HCT116 (cell line): ENCODE results near the gene ABHD1. TPM values are rescaled to one million over a fixed set of nuclear protein-coding genes. Genes with fewer than 3 reads are reported as not detected.

Experiments used
- ATAC-seq: fragments of 200-7000 bp; cut with Tn5 transposase; 2 replicates; pipeline ENCODE4 v1.9.1; 2020; ENCODE audit warnings: mild to moderate bottlenecking, moderate library complexity
- BruUV-seq: library from RNA; stranded (reverse); fragments of 400-500 nt; replicated peaks from 2 replicates; lab custom pipeline; 2021; lab: Mats Ljungman, UMichigan
- CTCF ChIA-PET: fragments of 300-600 bp; sonication (Branson Sonifier 250); formaldehyde crosslinking; loops from one replicate; lab custom pipeline; 2021; ENCODE audit warnings: antibody characterized with exemption; lab: Charles Lee
- POLR2A ChIA-PET: fragments of 300-600, 350-600 bp; sonication (Branson Sonifier 250); formaldehyde crosslinking; loops from one replicate; lab custom pipeline; 2021; ENCODE audit warnings: antibody characterized with exemption; lab: Charles Lee
- RAD21 ChIA-PET, 2 experiments: fragments of 300-600 bp; sonication (Branson Sonifier 250); formaldehyde crosslinking; loops; one replicate each; lab custom pipeline; 2023; ENCODE audit warnings: low total read pairs in 2 of 2; ENCODE audit not compliant: uncharacterized antibody in 2 of 2, unreplicated experiment in 2 of 2, low non-redundant PET in 1 of 2; lab: Charles Lee
- DNase-seq: peaks from one replicate; pipeline ENCODE4 v3.0.0-alpha.2; 2010; ENCODE audit warnings: low read depth, low spot score
- H2AFZ ChIP-seq: fragments of 200-600 bp; shearing (Covaris generic), sonication (generic); 2 replicates; pipeline ENCODE4 v1.6.1; 2017; ENCODE audit warnings: low read depth, mixed run types, mixed read lengths, antibody characterized with exemption, low read length; ENCODE audit not compliant: poor library complexity, severe bottlenecking
- H3K27ac ChIP-seq: 2 replicates; pipeline ENCODE4 v1.5.1; 2012; ENCODE audit warnings: low read depth, low read length
- H3K27me3 ChIP-seq: fragments of 200-600 bp; sonication (generic); 2 replicates; pipeline ENCODE4 v1.6.1; 2016; ENCODE audit warnings: mixed run types, low read length, mixed read lengths; ENCODE audit not compliant: insufficient read depth
- H3K36me3 ChIP-seq, 2 experiments: fragments of 200-500 bp in 1 of 2; fragments of 200-600 bp in 1 of 2; sonication (Bioruptor generic) in 1 of 2; sonication (generic) in 1 of 2; 2 replicates each; pipeline versions ENCODE4 v1.5.1 to v1.6.1; 2014 to 2016; ENCODE audit warnings: low read length in 2 of 2, inconsistent platforms in 1 of 2, mixed read lengths in 1 of 2, mixed run types in 1 of 2; ENCODE audit not compliant: insufficient read depth in 2 of 2, control insufficient read depth in 1 of 2
- H3K4me1 ChIP-seq, 2 experiments: fragments of 200-600 bp in 1 of 2; sonication (generic) in 1 of 2; 2 replicates each; pipeline versions ENCODE4 v1.5.1 to v1.6.1; 2012 to 2017; ENCODE audit warnings: low read length in 2 of 2, inconsistent platforms in 1 of 2, mild to moderate bottlenecking in 1 of 2, mixed read lengths in 1 of 2, mixed run types in 1 of 2, moderate library complexity in 1 of 2; ENCODE audit not compliant: insufficient read depth in 2 of 2, control insufficient read depth in 1 of 2
- H3K4me2 ChIP-seq: fragments of 200-600 bp; sonication (generic); 2 replicates; pipeline ENCODE4 v1.6.1; 2017; ENCODE audit warnings: mixed run types, low read length, mixed read lengths
- H3K4me3 ChIP-seq, 2 experiments: fragments of 200-600 bp in 1 of 2; sonication (generic) in 1 of 2; replicated peaks in 1 of 2; 2 replicates each; pipeline ENCODE4 v1.5.1; 2011 to 2016; ENCODE audit warnings: low read length in 2 of 2, control low read depth in 1 of 2, low read depth in 1 of 2, mild to moderate bottlenecking in 1 of 2, mixed read lengths in 1 of 2, mixed run types in 1 of 2
- H3K79me2 ChIP-seq: fragments of 200-600 bp; sonication (generic); 2 replicates; pipeline ENCODE4 v1.6.1; 2017; ENCODE audit warnings: mild to moderate bottlenecking, mixed run types, low read length, moderate library complexity, mixed read lengths; ENCODE audit not compliant: insufficient read depth
- H3K9ac ChIP-seq: fragments of 200-600 bp; sonication (generic); 2 replicates; pipeline ENCODE4 v1.6.1; 2016; ENCODE audit warnings: low read length, mixed read lengths
- H3K9me2 ChIP-seq: fragments of 200-600 bp; sonication (generic), shearing (Covaris generic); 2 replicates; pipeline ENCODE4 v1.6.1; 2017; ENCODE audit warnings: mixed run types, mild to moderate bottlenecking, moderate library complexity; ENCODE audit not compliant: insufficient read depth
- H3K9me3 ChIP-seq, 2 experiments: fragments of 200-500 bp in 1 of 2; fragments of 200-600 bp in 1 of 2; sonication (Bioruptor generic) in 1 of 2; sonication (generic) in 1 of 2; 2 replicates each; pipeline ENCODE4 v1.6.1; 2014 to 2017; ENCODE audit warnings: low read length in 2 of 2, mixed read lengths in 2 of 2, inconsistent platforms in 1 of 2, low read depth in 1 of 2, mild to moderate bottlenecking in 1 of 2, mixed run types in 1 of 2, moderate library complexity in 1 of 2; ENCODE audit not compliant: control insufficient read depth in 1 of 2, insufficient read depth in 1 of 2
- H4K20me1 ChIP-seq: fragments of 200-600 bp; sonication (generic), shearing (Covaris generic); 2 replicates; pipeline ENCODE4 v1.6.1; 2017; ENCODE audit warnings: mixed run types, mild to moderate bottlenecking, moderate library complexity; ENCODE audit not compliant: insufficient read depth
- CBX3 ChIP-seq: IDR thresholded peaks from 2 replicates; pipeline ENCODE4 v1.6.1; 2012; ENCODE audit warnings: low read depth
- CEBPB ChIP-seq: IDR thresholded peaks from 2 replicates; pipeline ENCODE4 v1.6.1; 2012; ENCODE audit warnings: low read depth
- CTCF ChIP-seq, 3 experiments: fragments of 200-600 bp in 1 of 3; sonication (generic) in 1 of 3; IDR thresholded peaks in 2 of 3; conservative IDR thresholded peaks in 1 of 3; 2 replicates each; pipeline ENCODE4 v1.5.1; 2012 to 2017; ENCODE audit warnings: low read depth in 2 of 3, low read length in 2 of 3, antibody characterized with exemption in 1 of 3, borderline replicate concordance in 1 of 3, control low read depth in 1 of 3, mild to moderate bottlenecking in 1 of 3, mixed read lengths in 1 of 3, mixed run types in 1 of 3, moderate library complexity in 1 of 3; ENCODE audit not compliant: insufficient read depth in 1 of 3
- EGR1 ChIP-seq: IDR thresholded peaks from 2 replicates; pipeline ENCODE4 v1.6.1; 2012; ENCODE audit warnings: low read depth
- EZH2 ChIP-seq: fragments of 200-600 bp; sonication (generic); IDR thresholded peaks from 2 replicates; pipeline ENCODE4 v1.6.1; 2017; ENCODE audit warnings: antibody characterized with exemption, mixed run types
- EZH2phosphoT487 ChIP-seq: fragments of 200-600 bp; IDR thresholded peaks from 2 replicates; pipeline ENCODE4 v1.6.1; 2018; ENCODE audit warnings: antibody characterized with exemption, borderline replicate concordance
- FOSL1 ChIP-seq: IDR thresholded peaks from 2 replicates; pipeline ENCODE4 v1.6.1; 2012; ENCODE audit warnings: low read depth
- JUND ChIP-seq: IDR thresholded peaks from 2 replicates; pipeline ENCODE4 v1.6.1; 2012
- POLR2A ChIP-seq: IDR thresholded peaks from 2 replicates; pipeline ENCODE4 v1.7.0; 2011; ENCODE audit warnings: borderline replicate concordance; ENCODE audit not compliant: insufficient read depth, insufficient read length; ENCODE audit errors: extremely low read depth
- POLR2AphosphoS5 ChIP-seq: IDR thresholded peaks from 2 replicates; pipeline ENCODE4 v1.6.1; 2011; ENCODE audit warnings: mild to moderate bottlenecking, low read depth, low read length, moderate library complexity
- RAD21 ChIP-seq: IDR thresholded peaks from 2 replicates; pipeline ENCODE4 v1.6.1; 2012; ENCODE audit warnings: low read depth, mild to moderate bottlenecking
- SIN3A ChIP-seq: IDR thresholded peaks from 2 replicates; pipeline ENCODE4 v1.6.1; 2012; ENCODE audit warnings: low read depth
- SP1 ChIP-seq: IDR thresholded peaks from 2 replicates; pipeline ENCODE4 v1.6.1; 2012; ENCODE audit warnings: low read depth
- SRF ChIP-seq: IDR thresholded peaks from 2 replicates; pipeline ENCODE4 v1.6.1; 2012; ENCODE audit warnings: low read depth
- TCF7L2 ChIP-seq: IDR thresholded peaks from 2 replicates; pipeline ENCODE4 v1.7.0; 2011; ENCODE audit warnings: borderline replicate concordance, inconsistent platforms; ENCODE audit not compliant: insufficient read depth, insufficient read length; ENCODE audit errors: extremely low read depth
- YY1 ChIP-seq: IDR thresholded peaks from 2 replicates; pipeline ENCODE4 v1.6.1; 2011; ENCODE audit warnings: low read length, low read depth, moderate library complexity, mild to moderate bottlenecking; ENCODE audit not compliant: insufficient replicate concordance; ENCODE audit errors: extremely low read depth
- ZFX ChIP-seq: fragments of 450-650 bp; IDR thresholded peaks from 2 replicates; pipeline ENCODE4 v1.6.1; 2017
- intact Hi-C: fragments of 100-400 bp; cut with micrococcal nuclease; formaldehyde crosslinking; loops from 2 replicates; pipeline ENCODE4 v1.10.0; 2022
- total RNA-seq: library from RNA; stranded (reverse); gene quantifications from one replicate; pipeline ENCODE4 v1.2.1, GENCODE V29; 2021; ENCODE audit not compliant: unreplicated experiment
- TF ChIP-seq, protein P1 (sequence below): IDR thresholded peaks from 2 replicates; pipeline ENCODE4 v1.6.1; 2012
- TF ChIP-seq, protein P2 (sequence below): IDR thresholded peaks from 2 replicates; pipeline ENCODE4 v1.6.1; 2012; ENCODE audit warnings: low read depth
- TF ChIP-seq, protein P3 (sequence below): IDR thresholded peaks from 2 replicates; pipeline ENCODE4 v1.6.1; 2011; ENCODE audit warnings: mild to moderate bottlenecking, low read length, moderate library complexity; ENCODE audit not compliant: insufficient replicate concordance; ENCODE audit errors: extremely low read depth

Gene ABHD1
- total RNA-seq, 1 experiment from 2014 or later = not detected

GRCh38 chr2:27086090-27086723 lies 37.4 kb upstream of the ABHD1 start:
- RAD21 ChIA-PET = no interaction called here
- Histone ChIP-seq H3K9ac (peak overlapping the region; percentile 79), H2AFZ (peak overlapping the region; percentile 54), H3K27ac (peak overlapping the region; percentile 77), H4K20me1 (no peaks in the 10 kb centered on the region), H3K36me3 (no peaks in the 10 kb centered on the region), H3K4me1 (peaks cover 13 to 35% of the 10 kb centered on the region in 2 experiments), H3K4me2 (peak overlapping the region; percentile 98), H3K9me3 (no peaks in the 10 kb centered on the region), H3K9me2 (no peaks in the 10 kb centered on the region), H3K27me3 (no peaks in the 10 kb centered on the region), H3K4me3 (peak overlapping the region; percentile 57 to 61), H3K79me2 (no peaks in the 10 kb centered on the region)
- CTCF ChIA-PET = interaction anchor here (0.9 to 3.1 kb wide), 9 partner anchors 14 to 193 kb away, joined by 3 to 15 read pairs (median 4); partner anchors contain the start of gene OST4
- peak; percentile 77 for DNase-seq
- intact Hi-C loops = loop anchor here (2.0 kb wide), 1 partner anchor 239 kb away; no protein-coding TSS in a partner anchor
- BruUV-seq = no TSS peak
- peak; percentile 85 for ATAC-seq
- POLR2A ChIA-PET = interaction anchor here (1.0 kb wide), 1 partner anchor 36 kb away, joined by 3 read pairs; no protein-coding TSS in a partner anchor
- TF ChIP-seq, protein P1, sequence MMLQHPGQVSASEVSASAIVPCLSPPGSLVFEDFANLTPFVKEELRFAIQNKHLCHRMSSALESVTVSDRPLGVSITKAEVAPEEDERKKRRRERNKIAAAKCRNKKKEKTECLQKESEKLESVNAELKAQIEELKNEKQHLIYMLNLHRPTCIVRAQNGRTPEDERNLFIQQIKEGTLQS = no peak
- TF ChIP-seq POLR2AphosphoS5 (peak; percentile 73), RAD21 (no peak), SRF (no peak), SIN3A (no peak), ZFX (peak; percentile 81; the same call in 1 of the 2 replicates), JUND (no peak), CTCF (IDR thresholded peaks at IDR 0.05 in 2 of 3, conservative IDR thresholded peaks at IDR 0.05 in 1 of 3; ENCODE audit: borderline replicate concordance in 1 of 3, insufficient read depth in 1 of 3, low read depth in 2 of 3, low read length in 2 of 3) (peak in 2 of 3 experiments; percentile 53 to 73; a peak in 4 of 6 replicates), YY1 (no peak), FOSL1 (no peak), TCF7L2 (no peak), CEBPB (no peak), EZH2 (no peak), EZH2phosphoT487 (no peak), POLR2A (peak; percentile 32), SP1 (no peak), EGR1 (no peak), CBX3 (no peak)
- TF ChIP-seq, protein P2, sequence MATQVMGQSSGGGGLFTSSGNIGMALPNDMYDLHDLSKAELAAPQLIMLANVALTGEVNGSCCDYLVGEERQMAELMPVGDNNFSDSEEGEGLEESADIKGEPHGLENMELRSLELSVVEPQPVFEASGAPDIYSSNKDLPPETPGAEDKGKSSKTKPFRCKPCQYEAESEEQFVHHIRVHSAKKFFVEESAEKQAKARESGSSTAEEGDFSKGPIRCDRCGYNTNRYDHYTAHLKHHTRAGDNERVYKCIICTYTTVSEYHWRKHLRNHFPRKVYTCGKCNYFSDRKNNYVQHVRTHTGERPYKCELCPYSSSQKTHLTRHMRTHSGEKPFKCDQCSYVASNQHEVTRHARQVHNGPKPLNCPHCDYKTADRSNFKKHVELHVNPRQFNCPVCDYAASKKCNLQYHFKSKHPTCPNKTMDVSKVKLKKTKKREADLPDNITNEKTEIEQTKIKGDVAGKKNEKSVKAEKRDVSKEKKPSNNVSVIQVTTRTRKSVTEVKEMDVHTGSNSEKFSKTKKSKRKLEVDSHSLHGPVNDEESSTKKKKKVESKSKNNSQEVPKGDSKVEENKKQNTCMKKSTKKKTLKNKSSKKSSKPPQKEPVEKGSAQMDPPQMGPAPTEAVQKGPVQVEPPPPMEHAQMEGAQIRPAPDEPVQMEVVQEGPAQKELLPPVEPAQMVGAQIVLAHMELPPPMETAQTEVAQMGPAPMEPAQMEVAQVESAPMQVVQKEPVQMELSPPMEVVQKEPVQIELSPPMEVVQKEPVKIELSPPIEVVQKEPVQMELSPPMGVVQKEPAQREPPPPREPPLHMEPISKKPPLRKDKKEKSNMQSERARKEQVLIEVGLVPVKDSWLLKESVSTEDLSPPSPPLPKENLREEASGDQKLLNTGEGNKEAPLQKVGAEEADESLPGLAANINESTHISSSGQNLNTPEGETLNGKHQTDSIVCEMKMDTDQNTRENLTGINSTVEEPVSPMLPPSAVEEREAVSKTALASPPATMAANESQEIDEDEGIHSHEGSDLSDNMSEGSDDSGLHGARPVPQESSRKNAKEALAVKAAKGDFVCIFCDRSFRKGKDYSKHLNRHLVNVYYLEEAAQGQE = no peak
- TF ChIP-seq, protein P3, sequence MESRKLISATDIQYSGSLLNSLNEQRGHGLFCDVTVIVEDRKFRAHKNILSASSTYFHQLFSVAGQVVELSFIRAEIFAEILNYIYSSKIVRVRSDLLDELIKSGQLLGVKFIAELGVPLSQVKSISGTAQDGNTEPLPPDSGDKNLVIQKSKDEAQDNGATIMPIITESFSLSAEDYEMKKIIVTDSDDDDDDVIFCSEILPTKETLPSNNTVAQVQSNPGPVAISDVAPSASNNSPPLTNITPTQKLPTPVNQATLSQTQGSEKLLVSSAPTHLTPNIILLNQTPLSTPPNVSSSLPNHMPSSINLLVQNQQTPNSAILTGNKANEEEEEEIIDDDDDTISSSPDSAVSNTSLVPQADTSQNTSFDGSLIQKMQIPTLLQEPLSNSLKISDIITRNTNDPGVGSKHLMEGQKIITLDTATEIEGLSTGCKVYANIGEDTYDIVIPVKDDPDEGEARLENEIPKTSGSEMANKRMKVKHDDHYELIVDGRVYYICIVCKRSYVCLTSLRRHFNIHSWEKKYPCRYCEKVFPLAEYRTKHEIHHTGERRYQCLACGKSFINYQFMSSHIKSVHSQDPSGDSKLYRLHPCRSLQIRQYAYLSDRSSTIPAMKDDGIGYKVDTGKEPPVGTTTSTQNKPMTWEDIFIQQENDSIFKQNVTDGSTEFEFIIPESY = no peak
